H1 (cell line): ENCODE results near the gene PTPMT1.
"Not testable (repeated sequence)": the region's sequence is repeated elsewhere in the genome, so short reads cannot be mapped to it uniquely, and the experiment has no call there.

Experiments used
- CEBPB ChIP-seq: IDR thresholded peaks from 2 replicates; pipeline ENCODE4 v1.6.1; 2012; ENCODE audit warnings: low read depth, low read length
- CTCF ChIP-seq, 3 experiments: IDR thresholded peaks; 1 replicate in 2 of 3; 2 replicates in 1 of 3; pipeline versions ENCODE4 v1.5.1 to v1.6.1; 2011; ENCODE audit warnings: low read length in 3 of 3, mild to moderate bottlenecking in 3 of 3, inconsistent platforms in 2 of 3, low read depth in 1 of 3, moderate library complexity in 1 of 3; ENCODE audit not compliant: insufficient read depth in 1 of 3; ENCODE audit errors: control extremely low read depth in 1 of 3
- EZH2 ChIP-seq: fragments of 200-600 bp; sonication (generic); IDR thresholded peaks from 2 replicates; pipeline ENCODE4 v1.7.1; 2012; ENCODE audit warnings: low read depth, mild to moderate bottlenecking, moderate library complexity, low read length, inconsistent platforms; ENCODE audit not compliant: severe bottlenecking
- POLR2A ChIP-seq, 2 experiments: IDR thresholded peaks; 1 replicate in 1 of 2; 2 replicates in 1 of 2; pipeline ENCODE4 v1.6.1; 2011; ENCODE audit warnings: low read depth in 2 of 2, low read length in 2 of 2, mild to moderate bottlenecking in 2 of 2; ENCODE audit errors: control extremely low read depth in 1 of 2
- TCF12 ChIP-seq: IDR thresholded peaks from 2 replicates; pipeline ENCODE4 v1.6.1; 2011; ENCODE audit warnings: low read depth, mild to moderate bottlenecking, low read length
- USF2 ChIP-seq: IDR thresholded peaks from 2 replicates; pipeline ENCODE4 v1.6.1; 2011; ENCODE audit warnings: low read length, improper control_type of control experiment

- not testable (repeated sequence) for TF ChIP-seq CEBPB; CTCF (IDR thresholded peaks at IDR 0.05; ENCODE audit: control extremely low read depth in 1 of 3, insufficient read depth in 1 of 3, low read depth in 1 of 3, low read length in 3 of 3); USF2; POLR2A (IDR thresholded peaks at IDR 0.05; ENCODE audit: control extremely low read depth in 1 of 2, low read depth in 2 of 2, low read length in 2 of 2); TCF12; EZH2
These were observed 1.0 kb upstream of the PTPMT1 start for GRCh38 chr11:47564366-47564765.
